HEK293 (cell line): ENCODE measurements around the gene PARP11.

Experiments used
- CTCF ChIA-PET: fragments of 350-600 bp; formaldehyde crosslinking; extraction: SDS; loops from one replicate; lab custom pipeline; 2021; ENCODE audit warnings: antibody characterized with exemption; lab: Yijun Ruan, JAX
- POLR2A ChIA-PET: fragments of 300-600 bp; formaldehyde crosslinking; extraction: SDS; loops from one replicate; lab custom pipeline; 2020; ENCODE audit warnings: antibody characterized with exemption, inconsistent platforms; lab: Yijun Ruan, JAX
- H3K27ac ChIP-seq: fragments of 200-500 bp; sonication (Bioruptor generic); 2 replicates; pipeline ENCODE4 v1.5.1; 2014; ENCODE audit warnings: low read depth, low read length, control low read depth, inconsistent platforms; ENCODE audit errors: extremely low read depth
- H3K36me3 ChIP-seq, 2 experiments: fragments of 200-500 bp in 1 of 2; sonication (Bioruptor generic) in 1 of 2; 1 replicate in 1 of 2; 2 replicates in 1 of 2; pipeline ENCODE4 v1.5.1; 2014 to 2017; ENCODE audit warnings: inconsistent platforms in 2 of 2, low read length in 2 of 2; ENCODE audit not compliant: control insufficient read depth in 2 of 2, insufficient read depth in 1 of 2
- H3K4me1 ChIP-seq: fragments of 200-500 bp; sonication (Bioruptor generic); 2 replicates; pipeline ENCODE4 v1.5.1; 2014; ENCODE audit warnings: mild to moderate bottlenecking, low read length, inconsistent platforms; ENCODE audit not compliant: control insufficient read depth, insufficient read depth
- H3K4me3 ChIP-seq: 2 replicates; pipeline ENCODE4 v1.5.1; 2011; ENCODE audit warnings: low read depth, mild to moderate bottlenecking, control low read depth, low read length, moderate library complexity
- H3K9me3 ChIP-seq: fragments of 200-500 bp; sonication (Bioruptor generic); 2 replicates; pipeline ENCODE4 v1.5.1; 2014; ENCODE audit warnings: low read depth, low read length, inconsistent platforms; ENCODE audit not compliant: control insufficient read depth, insufficient read depth
- CTCF ChIP-seq: fragments of 450-650 bp; formaldehyde crosslinking; IDR thresholded peaks from 2 replicates; pipeline ENCODE4 v1.5.1; 2016; ENCODE audit warnings: missing biosample characterization, missing genetic modification characterization
- EGR2 ChIP-seq: fragments of 450-650 bp; formaldehyde crosslinking; IDR thresholded peaks from 2 replicates; pipeline ENCODE4 v1.5.1; 2016; ENCODE audit warnings: low read depth, missing biosample characterization, missing genetic modification characterization
- HIC1 ChIP-seq: fragments of 450-650 bp; formaldehyde crosslinking; IDR thresholded peaks from 2 replicates; pipeline ENCODE4 v1.5.1; 2016; ENCODE audit warnings: missing biosample characterization, missing genetic modification characterization
- HOXD13 ChIP-seq: sonication (generic); formaldehyde crosslinking; IDR thresholded peaks from 2 replicates; pipeline ENCODE4 v1.8.0; 2022; ENCODE audit warnings: missing genetic modification reagents, borderline replicate concordance
- PATZ1 ChIP-seq: fragments of 450-650 bp; formaldehyde crosslinking; IDR thresholded peaks from 2 replicates; pipeline ENCODE4 v1.5.1; 2016; ENCODE audit warnings: missing biosample characterization, missing genetic modification characterization
- TCF7L2 ChIP-seq: IDR thresholded peaks from 2 replicates; pipeline ENCODE4 v1.6.1; 2011; ENCODE audit warnings: low read depth, mild to moderate bottlenecking, inconsistent platforms, low read length, moderate library complexity, borderline replicate concordance
- WT1 ChIP-seq: fragments of 450-650 bp; formaldehyde crosslinking; IDR thresholded peaks from 2 replicates; pipeline ENCODE4 v1.5.1; 2016; ENCODE audit warnings: missing biosample characterization, missing genetic modification characterization
- ZBTB20 ChIP-seq: fragments of 450-650 bp; formaldehyde crosslinking; IDR thresholded peaks from 2 replicates; pipeline ENCODE4 v1.5.1; 2016; ENCODE audit warnings: missing biosample characterization, missing genetic modification characterization
- ZNF10 ChIP-seq: fragments of 450-650 bp; formaldehyde crosslinking; IDR thresholded peaks from 2 replicates; pipeline ENCODE4 v1.5.1; 2017; ENCODE audit warnings: missing biosample characterization, missing genetic modification characterization
- ZNF148 ChIP-seq: fragments of 450-650 bp; formaldehyde crosslinking; IDR thresholded peaks from 2 replicates; pipeline ENCODE4 v1.5.0; 2017; ENCODE audit warnings: missing biosample characterization, missing genetic modification characterization, borderline replicate concordance
- ZNF19 ChIP-seq: fragments of 450-650 bp; formaldehyde crosslinking; IDR thresholded peaks from 2 replicates; pipeline ENCODE4; 2016; ENCODE audit warnings: missing biosample characterization, missing genetic modification characterization, low read depth
- ZNF416 ChIP-seq: fragments of 450-650 bp; formaldehyde crosslinking; IDR thresholded peaks from 2 replicates; pipeline ENCODE4 v1.5.1; 2016; ENCODE audit warnings: missing biosample characterization, missing genetic modification characterization
- ZNF514 ChIP-seq: fragments of 450-650 bp; formaldehyde crosslinking; IDR thresholded peaks from 2 replicates; pipeline ENCODE4 v1.5.1; 2016; ENCODE audit warnings: missing biosample characterization, missing genetic modification characterization
- ZNF624 ChIP-seq: fragments of 450-650 bp; formaldehyde crosslinking; IDR thresholded peaks from 2 replicates; pipeline ENCODE4 v1.5.1; 2017; ENCODE audit warnings: missing biosample characterization, missing genetic modification characterization
- ZNF639 ChIP-seq: fragments of 450-650 bp; formaldehyde crosslinking; IDR thresholded peaks from 2 replicates; pipeline ENCODE4 v1.5.1; 2016; ENCODE audit warnings: missing biosample characterization, missing genetic modification characterization
- ZNF660 ChIP-seq: fragments of 450-650 bp; IDR thresholded peaks from 2 replicates; pipeline ENCODE4 v1.5.1; 2018; ENCODE audit warnings: missing biosample characterization, mild to moderate bottlenecking, missing genetic modification characterization
- ZNF677 ChIP-seq: fragments of 450-650 bp; IDR thresholded peaks from 2 replicates; pipeline ENCODE4 v1.5.0; 2018; ENCODE audit warnings: missing biosample characterization, mild to moderate bottlenecking, missing genetic modification characterization, moderate library complexity
- ZSCAN16 ChIP-seq: fragments of 450-650 bp; formaldehyde crosslinking; IDR thresholded peaks from 2 replicates; pipeline ENCODE4 v1.5.1; 2016; ENCODE audit warnings: missing biosample characterization, missing genetic modification characterization
- ZSCAN23 ChIP-seq: fragments of 450-650 bp; formaldehyde crosslinking; IDR thresholded peaks from 2 replicates; pipeline ENCODE4 v1.5.1; 2016; ENCODE audit warnings: missing biosample characterization, missing genetic modification characterization

PARP11 gene

GRCh38 chr12:3797531-3798048 is 75.6 kb downstream of the PARP11 start:
- TF ChIP-seq ZNF639 (tag by site-specific recombination) = no peak
- no peak for TF ChIP-seq TCF7L2
- no peak for TF ChIP-seq HOXD13 (CRISPR knock-in tag)
- 0 out of 2 replicates have a peak, but pooled peaks have one; percentile 9 for TF ChIP-seq CTCF
- Histone ChIP-seq H3K4me1 (no peaks in the 10 kb centered on the region), H3K36me3 (no peaks in the 10 kb centered on the region), H3K27ac (no peak overlapping the region), H3K4me3 (no peak overlapping the region), H3K9me3 (no peaks in the 10 kb centered on the region)
- POLR2A ChIA-PET = no interaction called here
- CTCF ChIA-PET = interaction anchor here (1.3 to 1.9 kb wide), 2 partner anchors 11 to 497 kb away, joined by 3 to 8 read pairs; no protein-coding TSS in a partner anchor

- ChIA-PET POLR2A (no interaction called here), CTCF (interaction anchor here (0.6 to 3.6 kb wide), 5 partner anchors 8 to 504 kb away, joined by 3 to 22 read pairs (median 6); no protein-coding TSS in a partner anchor)
- H3K36me3 ChIP-seq = no peaks in the 10 kb centered on the region
- H3K4me1 ChIP-seq = no peaks in the 10 kb centered on the region
- H3K27ac ChIP-seq = no peak overlapping the region
- H3K9me3 ChIP-seq = no peaks in the 10 kb centered on the region
- H3K4me3 ChIP-seq = no peak overlapping the region
- no peak for TF ChIP-seq ZNF148 (tag by site-specific recombination)
- TF ChIP-seq ZNF677 (tag by site-specific recombination) = peak; percentile 71; the same call in 1 of the 2 replicates
- no peak for TF ChIP-seq ZSCAN23 (tag by site-specific recombination)
- TF ChIP-seq EGR2 (tag by site-specific recombination) = no peak
- no peak for TF ChIP-seq ZNF416 (tag by site-specific recombination)
- TF ChIP-seq ZNF10 (tag by site-specific recombination) = no peak
- peak; percentile 33; the same call in 1 of the 2 replicates for TF ChIP-seq WT1
Observed at GRCh38 chr12:3795492-3796133, 77.6 kb downstream of the PARP11 start.

GRCh38 chr12:3795066-3795465 is 78.1 kb downstream of the PARP11 start:
- ChIA-PET POLR2A (no interaction called here), CTCF (interaction anchor here (0.6 to 3.6 kb wide), 5 partner anchors 9 to 521 kb away, joined by 3 to 22 read pairs (median 6); no protein-coding TSS in a partner anchor)

More at GRCh38 chr12:3795066-3795465, 78.1 kb downstream of the PARP11 start:
- no peaks in the 10 kb centered on the region for H3K4me1 ChIP-seq
- no peak for TF ChIP-seq ZBTB20 (tag by site-specific recombination)
- no peak for TF ChIP-seq ZNF624 (tag by site-specific recombination)
- no peak for TF ChIP-seq ZNF660
- no peak for TF ChIP-seq ZSCAN16 (tag by site-specific recombination)
- no peak for TF ChIP-seq ZNF514 (tag by site-specific recombination)
- no peak for TF ChIP-seq HIC1
- TF ChIP-seq ZNF19 (tag by site-specific recombination) = no peak
- TF ChIP-seq PATZ1 (tag by site-specific recombination) = no peak
- TF ChIP-seq, all 188 proteins: peak for 0
- no peak overlapping the region for H3K27ac ChIP-seq
- H3K4me3 ChIP-seq = no peak overlapping the region
- no peaks in the 10 kb centered on the region for H3K36me3 ChIP-seq
- H3K9me3 ChIP-seq = no peaks in the 10 kb centered on the region
